HG02588 (cell line): ENCODE results near the gene C6.

Experiments
- ATAC-seq: cut with Tn5 transposase; IDR thresholded peaks from one replicate; pipeline ENCODE4 v1.9.1; 2021; ENCODE audit warnings: mild to moderate bottlenecking, moderate library complexity; ENCODE audit not compliant: unreplicated experiment

Gene C6

GRCh38 chr5:41127967-41128690 lies 85.2 kb downstream of the C6 start:
- ATAC-seq: no peak

- ATAC-seq: no peak
Measured at GRCh38 chr5:41122459-41122858, 90.9 kb downstream of the C6 start.

GRCh38 chr5:41120600-41120999 lies 92.7 kb downstream of the C6 start:
- no peak for ATAC-seq

- ATAC-seq: no peak
Measured at GRCh38 chr5:41118177-41118576, 95.2 kb downstream of the C6 start.

GRCh38 chr5:41115281-41115680 lies 98.1 kb downstream of the C6 start:
- no peak for ATAC-seq

GRCh38 chr5:41112486-41113455 lies 100.6 kb downstream of the C6 start:
- no peak for ATAC-seq

- no peak for ATAC-seq
Measured at GRCh38 chr5:41109186-41109585, 104.1 kb downstream of the C6 start.

- no peak for ATAC-seq
Measured at GRCh38 chr5:41102341-41102740, 111.0 kb downstream of the C6 start.

GRCh38 chr5:41097642-41098041 lies 115.7 kb downstream of the C6 start:
- no peak for ATAC-seq

GRCh38 chr5:41095324-41096101 lies 117.8 kb downstream of the C6 start:
- no peak for ATAC-seq

GRCh38 chr5:41094871-41095270 lies 118.5 kb downstream of the C6 start:
- ATAC-seq: no peak

- no peak for ATAC-seq
Measured at GRCh38 chr5:41093803-41094202, 119.5 kb downstream of the C6 start.
